ENCODE measurements around the gene DEF6. TPM values are rescaled to one million over a fixed set of nuclear protein-coding genes. Genes with fewer than 3 reads are reported as not detected.

The DEF6 gene
- total RNA-seq, 1 donor from 2014 or later = 0.17 TPM

DNA sequence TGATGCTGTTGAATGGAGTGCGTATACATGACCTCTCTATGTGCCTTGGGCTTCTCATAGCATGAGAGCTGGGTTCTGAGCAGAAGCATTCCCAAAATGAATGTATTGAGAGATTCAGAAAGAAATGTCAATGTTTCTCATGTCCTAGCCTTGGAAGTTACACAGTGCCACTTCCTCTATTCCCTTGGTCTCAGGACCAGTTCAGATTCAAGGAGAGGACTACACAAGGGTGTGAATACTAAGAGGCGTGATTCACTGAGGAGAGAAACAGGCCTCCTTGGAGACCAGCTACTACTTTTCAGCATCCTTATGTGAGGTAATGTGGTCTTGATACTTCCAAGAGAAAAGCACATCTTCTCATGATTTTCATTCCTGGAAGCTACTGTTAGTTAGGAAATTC is 55.1 kb downstream of the DEF6 start:
- no peak overlapping the region for H3K27ac Mint-ChIP-seq
- H3K9ac ChIP-seq = no peak overlapping the region
- TF ChIP-seq, protein P1, sequence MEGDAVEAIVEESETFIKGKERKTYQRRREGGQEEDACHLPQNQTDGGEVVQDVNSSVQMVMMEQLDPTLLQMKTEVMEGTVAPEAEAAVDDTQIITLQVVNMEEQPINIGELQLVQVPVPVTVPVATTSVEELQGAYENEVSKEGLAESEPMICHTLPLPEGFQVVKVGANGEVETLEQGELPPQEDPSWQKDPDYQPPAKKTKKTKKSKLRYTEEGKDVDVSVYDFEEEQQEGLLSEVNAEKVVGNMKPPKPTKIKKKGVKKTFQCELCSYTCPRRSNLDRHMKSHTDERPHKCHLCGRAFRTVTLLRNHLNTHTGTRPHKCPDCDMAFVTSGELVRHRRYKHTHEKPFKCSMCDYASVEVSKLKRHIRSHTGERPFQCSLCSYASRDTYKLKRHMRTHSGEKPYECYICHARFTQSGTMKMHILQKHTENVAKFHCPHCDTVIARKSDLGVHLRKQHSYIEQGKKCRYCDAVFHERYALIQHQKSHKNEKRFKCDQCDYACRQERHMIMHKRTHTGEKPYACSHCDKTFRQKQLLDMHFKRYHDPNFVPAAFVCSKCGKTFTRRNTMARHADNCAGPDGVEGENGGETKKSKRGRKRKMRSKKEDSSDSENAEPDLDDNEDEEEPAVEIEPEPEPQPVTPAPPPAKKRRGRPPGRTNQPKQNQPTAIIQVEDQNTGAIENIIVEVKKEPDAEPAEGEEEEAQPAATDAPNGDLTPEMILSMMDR (IDR thresholded peaks at IDR 0.05) = no peak
- no peak for TF ChIP-seq EZH2phosphoT487 (IDR thresholded peaks at IDR 0.05)
- no peak overlapping the region for H3K27ac ChIP-seq
- H3K36me3 Mint-ChIP-seq = peaks cover 47% of the 10 kb centered on the region
- no peaks in the 10 kb centered on the region for H3K27me3 ChIP-seq
- H3K9me3 Mint-ChIP-seq = no peaks in the 10 kb centered on the region
- H2AFZ ChIP-seq (replicated peaks) = no peak overlapping the region
- H3K4me3 Mint-ChIP-seq = no peak overlapping the region
- DNase-seq (ENCODE audit: low spot score) = no peak
- no peaks in the 10 kb centered on the region for H3K9me3 ChIP-seq (ENCODE audit: low read depth)
- no peaks in the 10 kb centered on the region for H3K79me2 ChIP-seq (ENCODE audit: low read depth)
- no peak overlapping the region for H3K4me2 ChIP-seq
- H3K36me3 ChIP-seq = no peaks in the 10 kb centered on the region
- H3K4me1 ChIP-seq = no peaks in the 10 kb centered on the region
- H3K27me3 Mint-ChIP-seq (ENCODE audit: insufficient read depth, low read depth) = peaks cover 3% of the 10 kb centered on the region
- H3K4me1 Mint-ChIP-seq = peaks cover 6% of the 10 kb centered on the region
- H3K4me3 ChIP-seq = no peak overlapping the region
- no peaks in the 10 kb centered on the region for H4K20me1 ChIP-seq (ENCODE audit: low read depth)
- H3F3A ChIP-seq (ENCODE audit: low read depth) = no peaks in the 10 kb centered on the region

DNA sequence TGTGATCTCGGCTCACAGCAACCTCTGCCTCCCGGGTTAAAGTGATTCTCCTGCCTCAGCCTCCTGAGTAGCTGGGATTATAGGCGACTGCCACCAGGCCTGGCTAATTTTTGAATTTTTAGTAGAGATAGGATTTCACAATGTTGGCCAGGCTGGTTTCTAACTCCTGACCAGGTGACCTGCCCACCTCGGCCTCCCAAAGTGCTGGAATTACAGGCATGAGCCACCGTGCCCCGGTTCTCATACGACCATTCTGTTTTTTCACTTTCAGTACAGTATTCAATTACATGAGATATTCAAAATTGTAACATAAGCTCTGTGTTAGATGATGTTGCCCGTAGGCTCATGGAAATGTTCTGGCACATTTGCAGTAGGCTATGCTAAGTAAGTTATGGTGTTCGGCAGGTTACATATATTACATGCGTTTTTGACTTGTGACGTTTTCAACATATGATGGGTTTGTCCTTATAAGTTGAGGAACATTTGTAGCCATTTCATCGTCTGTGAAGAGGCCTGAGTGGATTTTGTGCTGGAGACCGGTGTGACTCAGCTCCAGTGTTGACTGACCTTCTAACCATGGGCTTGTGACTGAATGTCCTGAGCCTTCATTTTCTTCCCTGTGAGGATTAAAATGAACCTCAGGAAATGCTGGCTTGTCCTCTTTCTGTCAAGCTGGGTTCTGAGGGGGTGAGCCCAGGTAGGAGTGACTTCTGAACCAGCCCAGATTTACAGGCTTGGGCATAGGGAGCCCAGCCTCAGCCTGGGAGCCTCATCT is 56.9 kb downstream of the DEF6 start:
- Histone ChIP-seq H3K79me2 (ENCODE audit: low read depth) (no peaks in the 10 kb centered on the region), H3K9me3 (ENCODE audit: low read depth) (no peaks in the 10 kb centered on the region), H4K20me1 (ENCODE audit: low read depth) (no peaks in the 10 kb centered on the region), H3K36me3 (no peaks in the 10 kb centered on the region), H3K4me2 (no peak overlapping the region), H3F3A (ENCODE audit: low read depth) (no peaks in the 10 kb centered on the region), H3K4me3 (no peak overlapping the region), H3K9ac (no peak overlapping the region), H2AFZ (replicated peaks) (no peak overlapping the region), H3K27ac (no peak overlapping the region), H3K27me3 (no peaks in the 10 kb centered on the region), H3K4me1 (peaks cover under 1% of the 10 kb centered on the region)
- DNase-seq (ENCODE audit: low spot score) = no peak
- peaks cover 41% of the 10 kb centered on the region for H3K36me3 Mint-ChIP-seq
- no peak overlapping the region for H3K4me3 Mint-ChIP-seq
- H3K4me1 Mint-ChIP-seq = peaks cover 6% of the 10 kb centered on the region
- no peaks in the 10 kb centered on the region for H3K9me3 Mint-ChIP-seq
- H3K27ac Mint-ChIP-seq = no peak overlapping the region
- peaks cover 5% of the 10 kb centered on the region for H3K27me3 Mint-ChIP-seq (ENCODE audit: insufficient read depth, low read depth)
- TF ChIP-seq, protein P1 (IDR thresholded peaks at IDR 0.05) = no peak
- no peak for TF ChIP-seq EZH2 (IDR thresholded peaks at IDR 0.05)
- TF ChIP-seq EZH2phosphoT487 (IDR thresholded peaks at IDR 0.05) = no peak

DNA sequence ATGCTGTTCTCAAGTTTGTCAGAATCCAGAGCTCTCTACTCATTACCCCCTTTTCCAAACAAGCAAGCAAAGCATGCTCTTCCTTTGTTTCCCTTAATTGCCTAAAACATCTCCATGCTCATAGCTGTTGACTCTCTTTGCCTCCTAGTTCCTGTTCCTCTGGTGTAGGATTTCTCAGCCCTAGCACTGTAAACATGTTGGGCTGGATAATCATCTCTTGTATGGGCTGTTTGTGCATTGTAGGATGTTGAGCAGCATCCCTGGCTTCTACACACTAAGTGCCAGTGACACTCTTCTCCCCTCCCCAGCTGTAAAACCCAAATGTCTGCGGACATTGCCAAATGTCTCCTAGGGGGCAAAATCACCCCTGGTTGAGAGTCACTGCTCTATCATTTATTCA is 58.8 kb downstream of the DEF6 start:
- Mint-ChIP-seq H3K27ac (no peak overlapping the region), H3K36me3 (peaks cover 33% of the 10 kb centered on the region), H3K9me3 (no peaks in the 10 kb centered on the region), H3K27me3 (ENCODE audit: insufficient read depth, low read depth) (peaks cover 5% of the 10 kb centered on the region), H3K4me3 (no peak overlapping the region), H3K4me1 (peaks cover 21% of the 10 kb centered on the region)
- Histone ChIP-seq H3K9me3 (ENCODE audit: low read depth) (no peaks in the 10 kb centered on the region), H3K36me3 (no peaks in the 10 kb centered on the region), H3F3A (ENCODE audit: low read depth) (no peaks in the 10 kb centered on the region), H3K9ac (no peak overlapping the region), H3K27me3 (no peaks in the 10 kb centered on the region), H3K4me3 (no peak overlapping the region), H3K4me2 (no peak overlapping the region), H3K4me1 (peaks cover 13% of the 10 kb centered on the region), H3K27ac (no peak overlapping the region), H3K79me2 (ENCODE audit: low read depth) (no peaks in the 10 kb centered on the region), H2AFZ (replicated peaks) (no peak overlapping the region), H4K20me1 (ENCODE audit: low read depth) (no peaks in the 10 kb centered on the region)
- no peak for TF ChIP-seq EZH2phosphoT487 (IDR thresholded peaks at IDR 0.05)
- TF ChIP-seq, protein P1 (IDR thresholded peaks at IDR 0.05) = no peak
- DNase-seq (ENCODE audit: low spot score) = no peak

Data from neural progenitor cell (in vitro differentiated cells).